Astrocyte (in vitro differentiated cells and primary cell): ENCODE data around the gene IKBIP. TPM values are rescaled to one million over a fixed set of nuclear protein-coding genes. Genes with fewer than 3 reads are reported as not detected.
A peak's percentile ranks its signal among the peaks of the same experiment; 100 is the strongest.

Source experiments
- DNase-seq: peaks from one replicate; pipeline ENCODE4 v3.0.0-alpha.2; 2010; ENCODE audit warnings: low read depth
- FAIRE-seq: peaks from 2 replicates; lab custom pipeline; 2011; peaks lifted over from hg19 to GRCh38; lab: Jason Lieb, UNC
- H2AFZ ChIP-seq: 2 replicates; pipeline ENCODE4 v1.6.0; 2012; ENCODE audit warnings: low read depth, low read length, inconsistent platforms
- H3K27ac ChIP-seq: 2 replicates; pipeline ENCODE4 v1.5.1; 2011; ENCODE audit warnings: low read depth, low read length, inconsistent platforms
- H3K27me3 ChIP-seq: 2 replicates; pipeline ENCODE4 v1.6.0; 2011; ENCODE audit warnings: low read length, inconsistent platforms; ENCODE audit not compliant: insufficient read depth
- H3K36me3 ChIP-seq: 2 replicates; pipeline ENCODE4 v1.5.1; 2011; ENCODE audit warnings: low read length, inconsistent platforms; ENCODE audit not compliant: insufficient read depth
- H3K4me1 ChIP-seq: 2 replicates; pipeline ENCODE4 v1.5.1; 2011; ENCODE audit warnings: low read length, inconsistent platforms; ENCODE audit not compliant: insufficient read depth
- H3K4me2 ChIP-seq: 2 replicates; pipeline ENCODE4 v1.6.0; 2012; ENCODE audit warnings: low read length, inconsistent platforms
- H3K4me3 ChIP-seq: 2 replicates; pipeline ENCODE4 v1.5.1; 2011; ENCODE audit warnings: low read depth, mild to moderate bottlenecking, low read length, inconsistent platforms; ENCODE audit not compliant: insufficient read depth
- H3K79me2 ChIP-seq: 2 replicates; pipeline ENCODE4 v1.6.0; 2012; ENCODE audit warnings: mild to moderate bottlenecking, low read length, inconsistent platforms; ENCODE audit not compliant: insufficient read depth
- H3K9ac ChIP-seq: 2 replicates; pipeline ENCODE4 v1.6.0; 2012; ENCODE audit warnings: mild to moderate bottlenecking, low read length, inconsistent platforms
- H3K9me3 ChIP-seq: 2 replicates; pipeline ENCODE4 v1.5.1; 2012; ENCODE audit warnings: low read depth, mild to moderate bottlenecking, low read length, inconsistent platforms; ENCODE audit not compliant: insufficient read depth
- H4K20me1 ChIP-seq: 2 replicates; pipeline ENCODE4 v1.6.0; 2012; ENCODE audit warnings: low read length, inconsistent platforms; ENCODE audit not compliant: insufficient read depth
- H3K27ac Mint-ChIP-seq: one replicate; pipeline ENCODE4 v1.8.0; 2021; ENCODE audit warnings: mild to moderate bottlenecking, mixed read lengths; ENCODE audit not compliant: unreplicated experiment
- H3K27me3 Mint-ChIP-seq: one replicate; pipeline ENCODE4 v1.8.0; 2021; ENCODE audit warnings: low read depth, mixed read lengths; ENCODE audit not compliant: unreplicated experiment
- H3K36me3 Mint-ChIP-seq: one replicate; pipeline ENCODE4 v1.8.0; 2021; ENCODE audit warnings: low read depth, mixed read lengths; ENCODE audit not compliant: unreplicated experiment
- H3K4me1 Mint-ChIP-seq: one replicate; pipeline ENCODE4 v1.8.0; 2021; ENCODE audit warnings: low read depth, mixed read lengths; ENCODE audit not compliant: unreplicated experiment
- H3K4me3 Mint-ChIP-seq: one replicate; pipeline ENCODE4 v1.8.0; 2021; ENCODE audit warnings: mild to moderate bottlenecking, moderate library complexity, mixed read lengths; ENCODE audit not compliant: unreplicated experiment
- H3K9me3 Mint-ChIP-seq: one replicate; pipeline ENCODE4 v1.8.0; 2021; ENCODE audit warnings: mild to moderate bottlenecking, mixed read lengths; ENCODE audit not compliant: unreplicated experiment
- EZH2 ChIP-seq: IDR thresholded peaks from 2 replicates; pipeline ENCODE4 v1.6.1; 2012; ENCODE audit warnings: mild to moderate bottlenecking, low read length, inconsistent platforms; ENCODE audit not compliant: insufficient read depth
- total RNA-seq: library from RNA; stranded (reverse); gene quantifications from 2 replicates; pipeline ENCODE4 v1.2.1, GENCODE V29; 2021
- TF ChIP-seq, protein P1 (sequence below): IDR thresholded peaks from 2 replicates; pipeline ENCODE4 v1.5.1; 2011; ENCODE audit warnings: low read depth, mild to moderate bottlenecking, inconsistent platforms, low read length, moderate library complexity; ENCODE audit not compliant: insufficient read depth

The IKBIP gene
- total RNA-seq, 1 donor from 2014 or later: 126 TPM

DNA sequence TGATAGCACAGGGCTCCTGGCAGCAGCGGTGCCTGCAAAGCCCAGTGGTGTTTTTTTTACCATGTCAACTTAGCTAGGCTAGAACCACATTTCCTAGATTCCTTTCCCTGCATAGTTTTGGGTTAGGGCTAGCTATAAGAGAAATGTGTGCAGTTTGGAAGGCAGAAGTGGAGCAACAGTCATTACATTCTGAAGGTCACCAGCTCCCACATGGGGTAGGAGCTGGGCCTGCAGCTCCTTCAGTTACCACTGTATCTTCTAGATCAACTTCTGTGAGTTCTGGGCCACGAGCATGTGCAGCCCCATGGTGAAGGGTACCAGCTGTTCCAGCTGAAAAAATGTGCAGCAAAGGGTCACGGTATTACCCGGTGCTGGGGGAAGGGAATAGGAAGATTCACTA lies 53.4 kb downstream of the IKBIP start:
- FAIRE-seq (no peak), DNase-seq (no peak)
- peaks cover 10% of the 10 kb centered on the region for H3K36me3 ChIP-seq
- H3K9ac ChIP-seq: no peak overlapping the region
- Mint-ChIP-seq H3K36me3 (peaks cover 6% of the 10 kb centered on the region), H3K9me3 (no peaks in the 10 kb centered on the region), H3K4me3 (peak overlapping the region; percentile 79), H3K27ac (peak overlapping the region; percentile 91), H3K27me3 (peaks cover 1% of the 10 kb centered on the region), H3K4me1 (peaks cover 6% of the 10 kb centered on the region)
- H3K79me2 ChIP-seq: peaks cover 28% of the 10 kb centered on the region
- H3K4me2 ChIP-seq: no peak overlapping the region
- peaks cover 5% of the 10 kb centered on the region for H3K4me1 ChIP-seq
- no peak for TF ChIP-seq EZH2
- TF ChIP-seq, protein P1, sequence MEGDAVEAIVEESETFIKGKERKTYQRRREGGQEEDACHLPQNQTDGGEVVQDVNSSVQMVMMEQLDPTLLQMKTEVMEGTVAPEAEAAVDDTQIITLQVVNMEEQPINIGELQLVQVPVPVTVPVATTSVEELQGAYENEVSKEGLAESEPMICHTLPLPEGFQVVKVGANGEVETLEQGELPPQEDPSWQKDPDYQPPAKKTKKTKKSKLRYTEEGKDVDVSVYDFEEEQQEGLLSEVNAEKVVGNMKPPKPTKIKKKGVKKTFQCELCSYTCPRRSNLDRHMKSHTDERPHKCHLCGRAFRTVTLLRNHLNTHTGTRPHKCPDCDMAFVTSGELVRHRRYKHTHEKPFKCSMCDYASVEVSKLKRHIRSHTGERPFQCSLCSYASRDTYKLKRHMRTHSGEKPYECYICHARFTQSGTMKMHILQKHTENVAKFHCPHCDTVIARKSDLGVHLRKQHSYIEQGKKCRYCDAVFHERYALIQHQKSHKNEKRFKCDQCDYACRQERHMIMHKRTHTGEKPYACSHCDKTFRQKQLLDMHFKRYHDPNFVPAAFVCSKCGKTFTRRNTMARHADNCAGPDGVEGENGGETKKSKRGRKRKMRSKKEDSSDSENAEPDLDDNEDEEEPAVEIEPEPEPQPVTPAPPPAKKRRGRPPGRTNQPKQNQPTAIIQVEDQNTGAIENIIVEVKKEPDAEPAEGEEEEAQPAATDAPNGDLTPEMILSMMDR: no peak
- H4K20me1 ChIP-seq: peaks cover 24% of the 10 kb centered on the region
- H3K27ac ChIP-seq: no peak overlapping the region
- no peaks in the 10 kb centered on the region for H3K9me3 ChIP-seq
- H3K27me3 ChIP-seq: no peaks in the 10 kb centered on the region
- no peak overlapping the region for H2AFZ ChIP-seq
- no peak overlapping the region for H3K4me3 ChIP-seq

DNA sequence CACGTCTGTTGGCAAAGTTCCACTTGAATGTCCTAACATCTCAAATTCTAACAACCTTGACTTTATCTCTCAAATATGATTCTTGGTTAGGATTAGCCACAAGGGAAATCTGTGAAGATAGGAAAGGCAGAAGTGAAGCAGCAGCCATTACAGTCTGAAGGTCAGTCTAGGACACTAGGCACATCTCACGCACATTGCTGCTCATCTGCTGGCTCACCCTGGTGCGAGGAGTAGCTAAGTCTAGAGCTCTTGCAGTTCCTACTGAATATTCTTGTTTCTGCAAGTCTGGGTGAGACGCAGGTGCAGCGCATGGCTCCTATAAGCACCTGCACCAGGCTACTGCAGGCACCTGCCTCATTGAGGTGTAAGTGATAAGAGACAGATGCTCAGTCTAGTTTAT lies 57.5 kb downstream of the IKBIP start:
- H3K9me3 ChIP-seq: no peaks in the 10 kb centered on the region
- no peak overlapping the region for H3K9ac ChIP-seq
- no peak for FAIRE-seq
- H3K4me2 ChIP-seq: no peak overlapping the region
- Mint-ChIP-seq H3K27me3 (peaks cover 1% of the 10 kb centered on the region), H3K4me3 (no peak overlapping the region), H3K9me3 (no peaks in the 10 kb centered on the region), H3K27ac (no peak overlapping the region), H3K36me3 (no peaks in the 10 kb centered on the region), H3K4me1 (peaks cover 8% of the 10 kb centered on the region)
- no peaks in the 10 kb centered on the region for H3K27me3 ChIP-seq
- no peaks in the 10 kb centered on the region for H3K79me2 ChIP-seq
- H3K36me3 ChIP-seq: no peaks in the 10 kb centered on the region
- TF ChIP-seq EZH2: no peak
- TF ChIP-seq, protein P1: no peak
- no peak overlapping the region for H3K27ac ChIP-seq
- H2AFZ ChIP-seq: no peak overlapping the region
- H3K4me1 ChIP-seq: no peaks in the 10 kb centered on the region
- no peak overlapping the region for H3K4me3 ChIP-seq
- DNase-seq: no peak
- H4K20me1 ChIP-seq: no peaks in the 10 kb centered on the region

DNA sequence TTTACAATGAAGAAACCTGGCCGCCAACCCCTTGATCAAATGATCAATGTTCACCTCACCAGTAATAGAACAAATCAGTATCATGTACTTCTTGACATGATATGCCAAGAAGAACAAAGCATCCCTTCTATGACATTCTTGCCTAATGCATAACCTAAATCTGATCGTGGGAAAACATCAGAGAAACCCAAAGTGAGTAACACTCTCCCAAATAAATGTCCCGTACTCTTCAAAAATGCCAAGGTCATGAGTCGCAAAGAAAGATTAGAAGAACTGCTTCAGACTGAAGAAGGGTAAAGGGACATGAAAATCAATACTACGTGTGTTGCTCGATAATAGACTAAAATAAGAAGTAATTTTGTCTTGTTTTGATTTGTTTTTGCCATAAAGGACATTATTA lies 62.5 kb downstream of the IKBIP start:
- Histone ChIP-seq H3K4me3 (no peak overlapping the region), H4K20me1 (no peaks in the 10 kb centered on the region), H3K79me2 (no peaks in the 10 kb centered on the region), H3K36me3 (no peaks in the 10 kb centered on the region), H3K9me3 (no peaks in the 10 kb centered on the region), H3K4me2 (peak overlapping the region; percentile 20), H3K27me3 (no peaks in the 10 kb centered on the region), H2AFZ (no peak overlapping the region), H3K4me1 (no peaks in the 10 kb centered on the region), H3K9ac (no peak overlapping the region), H3K27ac (no peak overlapping the region)
- Mint-ChIP-seq H3K4me3 (no peak overlapping the region), H3K27me3 (no peaks in the 10 kb centered on the region), H3K4me1 (peaks cover 6% of the 10 kb centered on the region), H3K27ac (no peak overlapping the region), H3K9me3 (no peaks in the 10 kb centered on the region), H3K36me3 (no peaks in the 10 kb centered on the region)
- TF ChIP-seq EZH2: no peak
- TF ChIP-seq, protein P1: no peak
- DNase-seq: peak; percentile 43
- no peak for FAIRE-seq
